Progenitor cell of endocrine pancreas (in vitro differentiated cells): Measurements from ENCODE around the gene LRRC25. TPM values are rescaled to one million over a fixed set of nuclear protein-coding genes. Genes with fewer than 3 reads are reported as not detected.
"Not testable (repeated sequence)": the region's sequence is repeated elsewhere in the genome, so short reads cannot be mapped to it uniquely, and the experiment has no call there.

Experiments used
- DNase-seq: peaks from one replicate; pipeline ENCODE4 v3.0.0; 2021; ENCODE audit warnings: low spot score; ENCODE audit not compliant: unreplicated experiment
- H3K27ac Mint-ChIP-seq: 2 replicates; pipeline ENCODE4 v1.8.0; 2021; ENCODE audit warnings: mild to moderate bottlenecking, moderate library complexity, mixed read lengths
- H3K27me3 Mint-ChIP-seq: 2 replicates; pipeline ENCODE4 v1.8.0; 2021; ENCODE audit warnings: mixed read lengths
- H3K36me3 Mint-ChIP-seq: 2 replicates; pipeline ENCODE4 v1.8.0; 2022; ENCODE audit warnings: mixed read lengths; ENCODE audit not compliant: insufficient read depth
- H3K4me1 Mint-ChIP-seq: 2 replicates; pipeline ENCODE4 v1.8.0; 2021; ENCODE audit warnings: low read depth, mixed read lengths
- H3K4me3 Mint-ChIP-seq: 2 replicates; pipeline ENCODE4 v1.8.0; 2021; ENCODE audit warnings: low read depth, mild to moderate bottlenecking, moderate library complexity, mixed read lengths
- H3K9me3 Mint-ChIP-seq: 2 replicates; pipeline ENCODE4 v1.8.0; 2021; ENCODE audit warnings: low read depth, mixed read lengths
- CTCF ChIP-seq: fragments of 200-600 bp; sonication (generic); IDR thresholded peaks from one replicate; pipeline ENCODE4 v1.5.0; 2021; ENCODE audit warnings: antibody characterized with exemption, mild to moderate bottlenecking; ENCODE audit not compliant: unreplicated experiment
- total RNA-seq: library from RNA; stranded (reverse); gene quantifications from 2 replicates; pipeline ENCODE4 v1.2.1, GENCODE V29; 2021

The LRRC25 gene
- total RNA-seq, 1 donor from 2014 or later: not detected

- H3K4me3 Mint-ChIP-seq: no peak overlapping the region
- peaks cover 33% of the 10 kb centered on the region for H3K36me3 Mint-ChIP-seq
- no peaks in the 10 kb centered on the region for H3K27me3 Mint-ChIP-seq
- TF ChIP-seq CTCF: no peak
- no peak for DNase-seq
- H3K9me3 Mint-ChIP-seq: no peaks in the 10 kb centered on the region
- peaks cover 5% of the 10 kb centered on the region for H3K4me1 Mint-ChIP-seq
- peak overlapping the region; percentile 45 for H3K27ac Mint-ChIP-seq
Observed at GRCh38 chr19:18362934-18363542, 34.4 kb downstream of the LRRC25 start.

- Mint-ChIP-seq H3K36me3 (peaks cover 43% of the 10 kb centered on the region), H3K27me3 (no peaks in the 10 kb centered on the region), H3K27ac (no peak overlapping the region), H3K4me1 (peaks cover 5% of the 10 kb centered on the region), H3K4me3 (no peak overlapping the region), H3K9me3 (no peaks in the 10 kb centered on the region)
- no peak for DNase-seq
- no peak for TF ChIP-seq CTCF
Observed at GRCh38 chr19:18361646-18362045, 35.8 kb downstream of the LRRC25 start.

GRCh38 chr19:18357041-18357440 lies 40.4 kb downstream of the LRRC25 start:
- Mint-ChIP-seq H3K27ac (no peak overlapping the region), H3K4me3 (no peak overlapping the region), H3K27me3 (no peaks in the 10 kb centered on the region), H3K9me3 (no peaks in the 10 kb centered on the region), H3K4me1 (no peaks in the 10 kb centered on the region), H3K36me3 (peaks cover 40% of the 10 kb centered on the region)
- no peak for TF ChIP-seq CTCF
- no peak for DNase-seq

- not testable (repeated sequence) for H3K27ac Mint-ChIP-seq
Observed at GRCh38 chr19:18354743-18355142, 42.7 kb downstream of the LRRC25 start.

GRCh38 chr19:18353378-18354005 lies 43.9 kb downstream of the LRRC25 start:
- no peak for TF ChIP-seq CTCF
- Mint-ChIP-seq H3K27ac (no peak overlapping the region), H3K27me3 (no peaks in the 10 kb centered on the region), H3K36me3 (peaks cover 36% of the 10 kb centered on the region), H3K9me3 (no peaks in the 10 kb centered on the region), H3K4me1 (no peaks in the 10 kb centered on the region), H3K4me3 (no peak overlapping the region)
- no peak for DNase-seq

More at GRCh38 chr19:18354743-18355142, 42.7 kb downstream of the LRRC25 start:
- not testable (repeated sequence) for H3K27me3 Mint-ChIP-seq, H3K4me3 Mint-ChIP-seq, DNase-seq, H3K9me3 Mint-ChIP-seq, H3K4me1 Mint-ChIP-seq
- H3K36me3 Mint-ChIP-seq: peaks cover 37% of the 10 kb centered on the region

- H3K27me3 Mint-ChIP-seq: no peaks in the 10 kb centered on the region
- H3K36me3 Mint-ChIP-seq: peaks cover 30% of the 10 kb centered on the region
- H3K9me3 Mint-ChIP-seq: no peaks in the 10 kb centered on the region
- no peak overlapping the region for H3K27ac Mint-ChIP-seq
- TF ChIP-seq CTCF: no peak
- H3K4me3 Mint-ChIP-seq: no peak overlapping the region
- DNase-seq: no peak
- H3K4me1 Mint-ChIP-seq: no peaks in the 10 kb centered on the region
Observed at GRCh38 chr19:18351544-18351943, 45.9 kb downstream of the LRRC25 start.
